Measurements from ENCODE around the gene CIROP. TPM values are rescaled to one million over a fixed set of nuclear protein-coding genes. Genes with fewer than 3 reads are reported as not detected.

The CIROP gene
- total and polyA plus RNA-seq, 2 experiments from 2014 or later: not detected

- Histone ChIP-seq H3K4me3 (peak within 1 kb of the TSS; percentile 51), H2AFZ (peak within 1 kb of the TSS; percentile 13), H3K27me3 (no peaks in the 10 kb centered on the region), H3K36me3 (replicated peaks; ENCODE audit: insufficient read depth, low read depth) (no peaks in the 10 kb centered on the region), H3K27ac (peak within 1 kb of the TSS; percentile 91), H4K20me1 (ENCODE audit: insufficient read depth, poor library complexity, severe bottlenecking) (peaks cover 31% of the 10 kb centered on the region), H3K9me3 (ENCODE audit: low read depth) (no peaks in the 10 kb centered on the region), H3K9me2 (replicated peaks; ENCODE audit: insufficient read depth) (no peaks in the 10 kb centered on the region), H3K79me2 (peaks cover 80% of the 10 kb centered on the region), H3K4me1 (ENCODE audit: insufficient read depth) (peaks cover 18% of the 10 kb centered on the region), H3K4me2 (peak within 1 kb of the TSS; percentile 93)
- WGBS (ENCODE audit: low lambda C conversion rate, missing lambda C conversion rate): 2% methylated on average over 53 of the region's 55 CpGs
- peak; percentile 91 for DNase-seq (ENCODE audit: low spot score)
- TF ChIP-seq EZH2 (IDR thresholded peaks at IDR 0.05; ENCODE audit: borderline replicate concordance) (no peak), CTCF (IDR thresholded peaks at IDR 0.05; ENCODE audit: poor library complexity) (no peak), EZH2phosphoT487 (IDR thresholded peaks at IDR 0.05; ENCODE audit: low read depth, severe bottlenecking, unreplicated experiment) (no peak)
Observed at GRCh38 chr14:23094666-23095195, 10.1 kb downstream of the CIROP start, which contains the start of gene ACIN1. ACIN1 (minus strand) TSS chr14:23095136; CDS start chr14:23095112, 24 bp downstream.

GRCh38 chr14:23093991-23094665 lies 10.7 kb downstream of the CIROP start:
- TF ChIP-seq CTCF (IDR thresholded peaks at IDR 0.05; ENCODE audit: poor library complexity): peak; percentile 20
- TF ChIP-seq EZH2phosphoT487 (IDR thresholded peaks at IDR 0.05; ENCODE audit: low read depth, severe bottlenecking, unreplicated experiment): no peak
- no peak for TF ChIP-seq EZH2 (IDR thresholded peaks at IDR 0.05; ENCODE audit: borderline replicate concordance)
- peak overlapping the region; percentile 92 for H3K4me2 ChIP-seq
- H3K79me2 ChIP-seq: peaks cover 84% of the 10 kb centered on the region
- peak overlapping the region; percentile 11 for H2AFZ ChIP-seq
- 4% methylated on average over 14 of the region's 14 CpGs for WGBS (ENCODE audit: low lambda C conversion rate, missing lambda C conversion rate)
- peaks cover 18% of the 10 kb centered on the region for H3K4me1 ChIP-seq (ENCODE audit: insufficient read depth)
- H3K36me3 ChIP-seq (replicated peaks; ENCODE audit: insufficient read depth, low read depth): peaks cover 6% of the 10 kb centered on the region
- H3K9me3 ChIP-seq (ENCODE audit: low read depth): no peaks in the 10 kb centered on the region
- peak overlapping the region; percentile 91 for H3K27ac ChIP-seq
- peak overlapping the region; percentile 32 for H3K4me3 ChIP-seq
- no peaks in the 10 kb centered on the region for H3K9me2 ChIP-seq (replicated peaks; ENCODE audit: insufficient read depth)
- peaks cover 31% of the 10 kb centered on the region for H4K20me1 ChIP-seq (ENCODE audit: insufficient read depth, poor library complexity, severe bottlenecking)
- DNase-seq (ENCODE audit: low spot score): no peak
- H3K27me3 ChIP-seq: no peaks in the 10 kb centered on the region

- peak overlapping the region; percentile 92 for H3K4me2 ChIP-seq
- H3K9me3 ChIP-seq (ENCODE audit: low read depth): no peaks in the 10 kb centered on the region
- peak overlapping the region; percentile 32 for H3K4me3 ChIP-seq
- H3K9me2 ChIP-seq (replicated peaks; ENCODE audit: insufficient read depth): no peaks in the 10 kb centered on the region
- no peaks in the 10 kb centered on the region for H3K27me3 ChIP-seq
- WGBS (ENCODE audit: low lambda C conversion rate, missing lambda C conversion rate): 96% methylated on average over 2 of the region's 2 CpGs
- peaks cover 31% of the 10 kb centered on the region for H4K20me1 ChIP-seq (ENCODE audit: insufficient read depth, poor library complexity, severe bottlenecking)
- H3K4me1 ChIP-seq (ENCODE audit: insufficient read depth): peaks cover 18% of the 10 kb centered on the region
- H3K36me3 ChIP-seq (replicated peaks; ENCODE audit: insufficient read depth, low read depth): peaks cover 7% of the 10 kb centered on the region
- TF ChIP-seq CTCF (IDR thresholded peaks at IDR 0.05; ENCODE audit: poor library complexity): no peak
- TF ChIP-seq EZH2phosphoT487 (IDR thresholded peaks at IDR 0.05; ENCODE audit: low read depth, severe bottlenecking, unreplicated experiment): no peak
- peaks cover 84% of the 10 kb centered on the region for H3K79me2 ChIP-seq
- no peak overlapping the region for H2AFZ ChIP-seq
- H3K27ac ChIP-seq: no peak overlapping the region
- no peak for DNase-seq (ENCODE audit: low spot score)
Observed at GRCh38 chr14:23093526-23093925, 11.3 kb downstream of the CIROP start.
